D721Med (cell line): ENCODE measurements around the gene TAF11L10.
"Not testable (repeated sequence)": the region's sequence is repeated elsewhere in the genome, so short reads cannot be mapped to it uniquely, and the experiment has no call there.

ENCODE experiments used
- DNase-seq: peaks from one replicate; pipeline ENCODE4 v3.0.0; 2011; ENCODE audit warnings: low spot score; ENCODE audit not compliant: insufficient read length
- FAIRE-seq: peaks from 2 replicates; lab custom pipeline; 2011; peaks lifted over from hg19 to GRCh38; lab: Jason Lieb, UNC
- TF ChIP-seq, protein P1 (sequence below): IDR thresholded peaks from 2 replicates; pipeline ENCODE4 v1.5.1; 2012; ENCODE audit warnings: mild to moderate bottlenecking, control low read depth; ENCODE audit not compliant: insufficient read depth; ENCODE audit errors: missing control alignments

The TAF11L10 gene

DNA sequence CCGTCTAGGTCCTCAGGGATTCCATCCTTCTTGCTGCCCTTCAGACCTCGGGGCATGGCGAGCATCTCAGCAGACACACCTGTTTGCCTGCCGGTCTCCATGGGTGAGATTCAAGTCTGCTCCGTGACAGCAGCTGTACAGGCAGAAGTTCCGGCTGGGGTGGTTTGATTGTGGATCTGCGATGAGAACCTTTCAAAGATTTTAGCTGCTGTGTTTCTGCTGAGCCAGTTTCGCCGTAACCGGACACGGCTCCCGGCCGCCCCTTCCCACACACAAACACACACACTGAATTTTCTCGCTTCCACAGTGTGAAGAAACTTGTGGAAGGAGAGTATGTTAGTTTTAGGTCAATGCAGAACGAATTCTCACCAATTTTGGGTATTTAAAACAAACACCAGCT, at the start of gene TAF11L10:
Gene TAF11L10 (minus strand): TSS at position 101 of the 400 bp plus-strand sequence.
- DNase-seq, FAIRE-seq: not testable (repeated sequence)

DNA sequence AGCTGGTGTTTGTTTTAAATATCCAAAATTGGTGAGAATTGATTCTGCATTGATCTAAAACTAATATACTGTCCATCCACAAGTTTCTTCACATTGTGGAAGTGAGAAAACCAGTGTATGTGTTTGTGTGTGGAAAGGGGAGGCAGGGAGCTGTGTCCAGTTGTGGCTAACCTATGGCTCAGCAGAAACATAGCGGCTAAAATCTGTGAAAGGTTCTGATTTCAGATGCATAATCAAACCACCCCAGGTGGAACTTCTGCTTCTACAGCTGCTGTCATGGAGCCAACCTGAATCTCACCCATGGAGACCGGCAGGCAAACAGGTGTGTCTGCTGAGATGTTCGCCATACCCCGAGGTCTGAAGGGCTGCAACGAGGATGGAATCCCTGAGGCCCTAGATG, 36.5 kb upstream of the TAF11L10 start, which contains the start of gene TAF11L14:
Gene TAF11L14 (plus strand): TSS at position 301 of the 400 bp plus-strand sequence.
- TF ChIP-seq, protein P1, sequence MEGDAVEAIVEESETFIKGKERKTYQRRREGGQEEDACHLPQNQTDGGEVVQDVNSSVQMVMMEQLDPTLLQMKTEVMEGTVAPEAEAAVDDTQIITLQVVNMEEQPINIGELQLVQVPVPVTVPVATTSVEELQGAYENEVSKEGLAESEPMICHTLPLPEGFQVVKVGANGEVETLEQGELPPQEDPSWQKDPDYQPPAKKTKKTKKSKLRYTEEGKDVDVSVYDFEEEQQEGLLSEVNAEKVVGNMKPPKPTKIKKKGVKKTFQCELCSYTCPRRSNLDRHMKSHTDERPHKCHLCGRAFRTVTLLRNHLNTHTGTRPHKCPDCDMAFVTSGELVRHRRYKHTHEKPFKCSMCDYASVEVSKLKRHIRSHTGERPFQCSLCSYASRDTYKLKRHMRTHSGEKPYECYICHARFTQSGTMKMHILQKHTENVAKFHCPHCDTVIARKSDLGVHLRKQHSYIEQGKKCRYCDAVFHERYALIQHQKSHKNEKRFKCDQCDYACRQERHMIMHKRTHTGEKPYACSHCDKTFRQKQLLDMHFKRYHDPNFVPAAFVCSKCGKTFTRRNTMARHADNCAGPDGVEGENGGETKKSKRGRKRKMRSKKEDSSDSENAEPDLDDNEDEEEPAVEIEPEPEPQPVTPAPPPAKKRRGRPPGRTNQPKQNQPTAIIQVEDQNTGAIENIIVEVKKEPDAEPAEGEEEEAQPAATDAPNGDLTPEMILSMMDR: no peak
- no peak for FAIRE-seq

DNA sequence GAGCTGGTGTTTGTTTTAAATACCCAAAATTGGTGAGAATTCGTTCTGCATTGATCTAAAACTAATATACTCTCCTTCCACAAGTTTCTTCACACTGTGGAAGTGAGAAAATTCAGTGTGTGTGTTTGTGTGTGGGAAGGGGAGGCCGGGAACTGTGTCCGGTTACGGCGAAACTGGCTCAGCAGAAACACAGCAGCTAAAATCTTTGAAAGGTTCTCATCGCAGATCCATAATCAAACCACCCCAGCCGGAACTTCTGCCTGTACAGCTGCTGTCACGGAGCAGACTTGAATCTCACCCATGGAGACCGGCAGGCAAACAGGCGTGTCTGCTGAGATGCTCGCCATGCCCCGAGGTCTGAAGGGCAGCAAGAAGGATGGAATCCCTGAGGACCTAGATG, 34.2 kb upstream of the TAF11L10 start, which contains the start of gene TAF11L13:
Gene TAF11L13 (plus strand): TSS at position 301 of the 400 bp plus-strand sequence.
- FAIRE-seq, DNase-seq: not testable (repeated sequence)

More for the DNA sequence above, 36.5 kb upstream of the TAF11L10 start, which contains the start of gene TAF11L14:
- no peak for DNase-seq

DNA sequence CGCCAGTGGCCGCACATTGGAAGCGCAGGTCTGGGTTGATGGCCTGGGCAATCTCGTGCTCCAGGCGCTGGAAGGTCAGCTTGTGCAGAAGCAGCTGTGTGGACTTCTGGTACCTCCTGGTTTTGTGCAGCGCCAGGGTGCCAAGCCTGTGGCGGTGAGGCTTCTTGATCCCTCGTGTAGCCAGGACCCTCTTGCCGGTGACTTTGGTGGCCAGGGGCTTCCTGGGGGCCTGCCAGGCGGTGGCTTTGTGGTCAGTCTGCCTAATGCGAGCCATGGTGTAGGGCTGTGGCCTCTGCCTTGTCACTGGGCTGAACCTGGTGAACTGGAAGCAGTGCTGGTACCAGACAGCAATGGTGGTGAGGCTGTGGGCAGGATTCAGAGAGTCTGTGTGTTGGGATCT, 28.1 kb upstream of the TAF11L10 start:
- no peak for DNase-seq
- no peak for FAIRE-seq
- TF ChIP-seq, protein P1: no peak

DNA sequence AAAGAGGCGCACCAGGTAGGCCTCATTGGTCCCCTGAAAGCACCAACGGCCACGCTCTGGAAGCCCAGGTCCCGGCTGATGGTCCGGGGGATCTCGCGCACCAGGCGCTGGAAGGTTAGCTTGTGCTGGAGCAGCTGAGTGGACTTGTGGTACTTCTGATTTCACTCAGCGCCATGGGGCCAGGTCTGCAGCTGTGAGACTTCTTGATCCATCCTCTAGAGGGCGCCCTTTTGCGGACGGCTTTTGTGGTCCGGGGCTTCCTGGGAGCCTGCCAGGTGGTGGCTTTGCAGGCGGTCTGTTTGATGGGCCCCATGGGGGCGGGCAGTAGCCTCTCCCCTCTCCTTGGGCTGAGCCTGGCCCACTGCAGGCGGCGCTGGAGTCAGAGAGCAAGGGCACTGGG, 23.0 kb upstream of the TAF11L10 start:
- FAIRE-seq (no peak), DNase-seq (no peak)
- TF ChIP-seq, protein P1: no peak

DNA sequence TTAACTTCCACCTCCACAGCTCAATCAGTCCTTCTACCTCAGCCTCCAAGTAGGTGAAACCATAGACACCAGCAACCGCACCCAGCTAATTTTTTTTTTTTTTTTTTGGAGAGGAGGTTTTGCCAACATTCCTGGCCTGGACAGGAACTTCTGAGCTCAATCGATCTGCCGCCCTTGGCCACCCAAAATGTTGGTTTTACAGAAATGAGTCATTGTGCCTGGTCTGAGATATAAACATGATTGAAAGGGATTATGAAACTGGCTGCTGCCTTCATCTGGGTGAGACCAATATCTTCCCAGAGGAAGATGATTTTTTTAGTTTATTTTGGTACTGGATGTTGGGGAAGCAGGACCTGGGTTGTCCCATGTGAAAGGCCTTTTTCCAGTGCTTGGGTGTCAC, 21.7 kb upstream of the TAF11L10 start:
- FAIRE-seq: no peak
- TF ChIP-seq, protein P1: no peak
- no peak for DNase-seq

DNA sequence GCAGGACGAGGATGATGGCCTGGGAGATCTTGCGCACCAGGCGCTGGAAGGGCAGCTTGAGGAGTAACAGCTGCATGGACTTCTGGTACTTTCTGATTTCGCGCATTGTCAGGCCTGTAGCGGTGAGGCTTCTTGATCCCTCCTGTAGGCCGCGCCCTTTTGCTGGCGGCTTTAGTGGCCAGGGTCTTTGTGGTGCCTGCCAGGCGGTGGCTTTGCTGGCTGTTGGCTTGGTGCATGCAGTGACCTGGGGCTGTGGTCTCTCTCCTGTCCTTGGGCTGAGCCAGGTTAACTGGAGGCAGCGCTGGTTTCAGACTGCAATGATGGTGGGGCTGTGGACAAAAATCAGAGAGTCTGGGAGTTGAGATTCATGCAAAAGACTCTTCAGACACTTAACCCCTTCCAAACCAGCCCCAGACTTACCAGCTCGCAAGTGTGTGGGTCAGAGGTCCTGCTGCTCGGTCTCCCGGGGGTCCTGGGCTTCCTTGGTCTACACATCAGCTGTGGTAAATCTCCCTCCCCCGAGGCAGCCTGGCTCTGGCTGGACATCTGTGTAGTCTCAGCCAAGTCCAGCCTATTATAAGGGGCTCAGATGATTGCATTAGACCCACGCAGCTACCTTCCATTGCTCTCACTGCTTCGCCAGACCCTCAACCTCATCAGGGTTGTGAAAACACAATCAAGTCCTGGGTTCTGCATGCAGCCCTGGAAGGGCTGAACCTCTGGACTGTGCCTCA, 17.4 kb upstream of the TAF11L10 start:
- no peak for DNase-seq
- no peak for FAIRE-seq
- TF ChIP-seq, protein P1: no peak

DNA sequence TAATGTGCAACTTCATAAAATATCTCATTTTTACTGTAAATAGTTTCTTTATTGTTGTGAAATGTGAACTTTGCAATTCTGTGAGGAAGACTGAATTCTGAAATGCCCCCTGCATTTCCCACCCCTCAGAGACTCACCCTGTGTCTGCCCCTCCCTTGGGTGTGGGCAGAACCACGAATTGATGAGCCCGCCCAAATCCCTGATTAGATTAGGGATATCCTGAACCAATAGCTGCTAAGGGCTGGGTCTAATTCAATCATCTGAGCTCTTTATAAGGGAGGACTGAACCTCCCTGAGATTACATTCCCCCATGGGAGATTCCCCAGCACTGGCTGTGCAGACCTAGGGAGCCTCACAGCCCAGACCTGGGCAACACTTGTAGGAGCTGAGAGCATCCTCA, 12.5 kb upstream of the TAF11L10 start, which contains the start of gene TAF11L12:
Gene TAF11L12 (plus strand): TSS at position 301 of the 400 bp plus-strand sequence.
- DNase-seq, FAIRE-seq: not testable (repeated sequence)

DNA sequence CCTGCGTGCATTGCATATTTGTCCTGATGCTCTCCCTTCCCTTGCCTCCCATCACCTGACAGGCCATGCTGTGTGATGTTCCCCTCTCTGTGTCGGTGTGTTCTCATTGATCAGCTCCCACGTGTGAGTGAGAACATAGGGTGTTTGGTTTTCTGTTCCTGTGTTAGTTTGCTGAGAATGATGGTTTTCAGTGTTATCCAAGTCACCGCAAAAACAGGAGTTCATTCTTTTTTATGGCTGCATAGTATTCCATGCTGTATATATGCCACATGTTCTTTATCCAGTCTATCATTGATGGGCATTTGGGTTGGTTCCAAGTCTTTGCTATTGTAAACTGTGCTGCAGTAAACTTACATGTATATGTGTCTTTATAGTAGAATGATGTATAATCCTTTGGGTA, 9.8 kb upstream of the TAF11L10 start:
- not testable (repeated sequence) for FAIRE-seq, DNase-seq
